CD4-positive, alpha-beta T cell treated with Interleukin-12 subunit alpha and Interleukin-12 subunit beta, for 1 hour (primary cell): ENCODE data around the gene FLII.

ENCODE experiments used
- DNase-seq: peaks from one replicate; pipeline ENCODE4 v3.0.0-alpha.2; 2020

Gene FLII

DNA sequence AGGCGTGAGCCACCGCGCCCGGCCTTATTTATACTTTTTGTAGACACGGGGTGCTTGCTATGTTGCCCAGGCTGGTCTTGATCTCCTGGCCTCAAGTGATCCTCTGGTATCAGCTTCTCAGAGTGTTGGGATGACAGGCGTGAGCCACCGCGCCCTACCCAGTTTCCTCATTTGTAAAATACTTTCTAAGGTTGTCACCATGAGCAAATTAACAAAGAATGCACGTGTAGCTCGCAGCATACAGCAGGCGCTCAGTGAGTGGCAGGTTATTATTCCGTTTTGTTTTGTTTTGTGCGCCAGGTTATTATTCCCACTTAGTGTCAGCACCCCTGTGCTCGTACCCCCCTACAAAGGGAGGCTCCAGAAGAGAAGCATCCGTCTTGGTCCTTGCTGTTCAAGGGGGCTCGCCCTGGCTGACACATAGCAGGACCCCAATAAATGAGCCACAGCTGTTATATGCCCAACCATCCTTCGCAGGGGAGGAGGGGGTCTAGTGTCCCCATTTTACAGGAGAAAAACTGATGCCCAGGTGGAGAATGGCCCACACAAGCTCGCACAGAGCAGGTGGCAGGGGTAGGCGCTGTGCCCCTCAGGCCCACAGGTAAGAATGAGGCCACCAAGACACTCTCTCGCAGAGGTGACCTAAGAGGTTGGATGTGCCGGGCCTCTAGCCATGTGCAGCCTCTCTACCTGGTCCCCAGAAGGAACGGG is 1.2 kb upstream of the FLII start:
- no peak for DNase-seq

- DNase-seq, result peak; percentile 47
Measured at GRCh38 chr17:18257982-18258355, 569 bp downstream of the FLII start.

DNA sequence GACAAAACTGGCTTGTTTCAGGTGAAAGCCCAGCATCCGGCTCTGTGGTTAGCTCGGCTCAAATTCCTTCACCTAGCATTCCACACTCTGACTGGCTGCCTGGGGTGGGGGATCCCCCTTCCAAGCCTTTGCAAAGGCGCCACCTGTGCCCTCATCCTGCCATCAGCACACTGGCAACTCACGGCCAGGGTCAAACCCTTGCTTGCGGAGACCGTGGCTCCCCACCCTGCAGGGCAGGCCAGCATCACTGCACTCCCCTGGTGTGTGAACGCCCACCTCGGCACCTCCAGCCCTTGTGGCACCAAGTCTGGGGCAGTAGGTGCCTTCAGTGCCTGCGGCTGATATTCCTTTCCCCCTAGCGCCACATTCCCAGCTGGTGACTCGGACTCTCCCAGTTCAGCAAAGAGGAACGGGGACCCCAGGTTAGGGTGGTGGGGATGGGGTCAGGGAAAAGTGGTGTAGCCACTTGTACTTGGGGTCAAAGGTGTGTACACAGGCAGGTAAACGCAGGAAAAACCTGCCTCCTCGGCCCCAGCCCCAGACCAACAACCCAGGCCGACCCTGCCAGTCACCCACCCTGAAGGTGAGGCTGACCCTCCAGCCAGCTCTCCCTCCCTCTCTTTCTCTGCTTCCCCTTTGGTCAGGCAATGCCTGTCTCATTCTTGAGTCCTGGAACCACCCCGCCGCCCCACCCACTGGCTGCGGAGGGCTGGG is 1.1 kb downstream of the FLII start:
- DNase-seq, result peak; percentile 29

DNA sequence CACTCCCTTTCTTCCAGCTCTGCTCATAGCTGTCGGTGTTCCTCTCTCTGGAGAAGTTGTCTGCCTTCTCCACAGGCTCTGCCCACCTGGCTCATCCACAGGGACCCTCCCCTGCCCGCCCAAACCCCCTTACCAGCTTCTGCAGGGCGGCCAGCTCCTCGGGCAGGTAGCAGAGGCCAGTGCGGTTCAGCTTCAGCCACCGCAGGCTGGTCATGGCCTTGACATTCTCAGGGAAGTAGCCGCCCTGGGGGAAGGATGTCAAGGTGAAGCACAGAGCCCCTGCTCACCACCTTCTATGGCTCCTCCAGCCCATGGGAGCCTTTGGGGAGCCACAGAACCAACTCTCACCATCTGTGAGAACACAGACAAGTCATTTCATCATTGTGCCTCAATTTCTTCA is 1.8 kb downstream of the FLII start:
- no peak for DNase-seq

DNA sequence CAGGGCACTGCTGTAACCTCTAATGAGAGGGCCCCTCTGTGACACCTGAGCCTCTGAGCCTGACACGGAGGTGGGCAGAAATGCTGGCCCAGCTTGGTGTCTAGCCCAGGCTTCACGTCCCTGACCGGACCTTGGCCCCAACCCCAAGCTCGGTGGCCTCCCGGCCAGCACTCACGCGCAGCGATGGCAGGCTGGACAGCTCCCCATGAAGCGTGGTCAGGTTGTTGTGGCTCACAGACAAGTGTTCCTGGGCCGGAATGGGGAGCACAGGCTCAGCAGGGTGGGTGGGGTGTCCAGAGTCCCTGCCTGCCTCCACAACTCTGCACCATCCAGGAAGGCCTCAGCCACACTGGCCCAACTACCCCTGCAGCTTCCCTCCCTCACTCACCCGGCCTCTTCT is 2.2 kb downstream of the FLII start:
- DNase-seq, result no peak

DNA sequence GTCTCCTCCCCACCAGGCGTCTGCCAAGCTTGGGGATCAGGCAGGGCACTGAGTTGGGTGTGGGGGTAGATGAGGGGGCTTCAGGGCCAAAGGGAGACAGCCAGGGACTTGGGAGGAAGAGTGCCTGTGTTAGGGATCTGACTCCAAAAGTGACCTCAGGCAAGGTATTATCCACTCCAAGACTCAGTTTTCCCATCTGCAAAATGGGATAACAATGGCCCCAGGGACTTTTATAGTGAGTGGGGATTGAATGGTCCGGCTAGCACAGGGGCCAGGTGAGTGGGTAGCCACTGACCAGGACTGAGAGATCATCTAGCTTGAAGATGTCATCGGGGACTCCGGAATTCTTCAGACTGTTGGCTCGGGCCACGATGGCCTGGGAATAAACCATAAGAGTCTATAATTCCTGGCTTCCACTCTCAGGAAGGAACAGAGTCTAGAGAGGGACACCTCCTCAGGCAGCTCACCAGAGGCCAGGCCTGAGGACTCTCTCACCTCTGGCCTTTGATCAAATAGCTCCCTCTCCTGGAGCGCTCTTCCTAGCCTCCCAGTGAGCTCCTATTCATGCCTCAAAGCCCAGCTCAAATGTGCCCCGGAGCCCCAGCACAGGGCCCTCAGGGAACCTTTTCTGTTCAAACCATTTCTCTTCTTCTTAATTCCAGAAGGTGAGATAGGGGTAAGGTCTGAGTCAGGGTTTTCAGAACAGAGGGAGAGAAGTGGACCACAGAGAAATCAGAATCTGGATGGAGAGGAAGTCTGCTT is 3.5 kb downstream of the FLII start:
- DNase-seq, result no peak

GRCh38 chr17:18253947-18254821 is 4.4 kb downstream of the FLII start:
- no peak for DNase-seq

GRCh38 chr17:18253187-18253884 is 5.2 kb downstream of the FLII start:
- no peak for DNase-seq

DNA sequence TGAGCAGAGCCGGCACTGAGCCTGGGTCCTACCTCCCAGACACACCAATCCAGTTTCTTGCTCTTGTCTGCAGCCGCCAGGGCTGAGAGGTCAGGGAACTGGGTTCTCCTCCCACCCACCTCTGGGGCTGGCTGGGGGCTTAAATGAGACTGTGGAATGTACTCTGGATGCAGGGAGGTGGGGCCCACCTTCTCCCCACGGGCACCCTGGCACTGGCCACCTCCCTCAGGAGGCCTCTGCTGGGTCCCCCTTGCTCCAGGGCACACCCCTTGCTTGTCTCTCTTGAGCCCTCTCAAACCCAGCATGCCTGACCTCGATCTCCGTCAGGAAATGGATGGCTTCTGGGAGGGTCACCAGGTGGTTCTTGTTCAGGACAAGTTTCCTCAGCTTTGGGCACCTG is 6.4 kb downstream of the FLII start:
- no peak for DNase-seq

GRCh38 chr17:18251204-18251603 is 7.3 kb downstream of the FLII start:
- DNase-seq, result no peak

DNA sequence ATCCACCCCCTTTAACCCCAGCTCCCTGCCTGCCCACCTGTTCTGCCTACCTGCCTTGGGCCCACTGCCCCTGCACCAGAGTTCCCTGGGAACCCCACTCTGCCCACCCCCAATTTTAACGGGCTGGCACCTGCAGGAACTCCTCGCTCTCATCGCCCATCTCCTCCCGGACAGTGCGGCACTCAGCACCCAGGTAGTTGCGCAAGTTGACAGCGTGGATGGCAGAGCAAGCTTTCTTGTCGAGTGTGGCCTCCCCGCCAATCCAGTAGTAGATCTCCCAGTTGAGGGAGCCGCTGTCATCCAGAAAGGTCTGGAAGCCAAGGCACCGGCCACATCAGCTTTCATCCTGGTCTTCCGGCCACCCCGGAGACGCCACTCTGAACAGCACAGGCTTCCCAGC is 7.8 kb downstream of the FLII start:
- DNase-seq, result no peak

GRCh38 chr17:18250259-18250658 is 8.3 kb downstream of the FLII start:
- no peak for DNase-seq

DNA sequence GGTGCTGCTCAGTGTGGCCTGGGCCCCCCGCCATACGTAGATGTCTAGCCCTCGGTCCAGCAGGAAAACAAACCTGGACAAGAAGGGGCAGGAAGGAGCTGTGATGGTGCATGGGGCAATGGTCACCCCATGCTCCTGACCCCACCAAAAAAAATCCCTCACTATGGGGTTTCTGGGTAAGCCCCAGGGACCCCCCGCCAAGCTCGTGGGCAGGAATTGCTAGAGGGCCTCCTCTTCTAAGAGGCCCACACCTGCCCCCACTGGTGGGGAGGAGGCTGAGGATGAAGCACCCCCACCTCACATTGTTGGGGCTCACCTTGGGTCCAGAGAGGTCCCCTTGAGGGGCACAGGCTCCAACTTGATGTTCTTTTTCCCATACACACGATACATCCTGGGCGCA is 9.7 kb downstream of the FLII start:
- no peak for DNase-seq

DNA sequence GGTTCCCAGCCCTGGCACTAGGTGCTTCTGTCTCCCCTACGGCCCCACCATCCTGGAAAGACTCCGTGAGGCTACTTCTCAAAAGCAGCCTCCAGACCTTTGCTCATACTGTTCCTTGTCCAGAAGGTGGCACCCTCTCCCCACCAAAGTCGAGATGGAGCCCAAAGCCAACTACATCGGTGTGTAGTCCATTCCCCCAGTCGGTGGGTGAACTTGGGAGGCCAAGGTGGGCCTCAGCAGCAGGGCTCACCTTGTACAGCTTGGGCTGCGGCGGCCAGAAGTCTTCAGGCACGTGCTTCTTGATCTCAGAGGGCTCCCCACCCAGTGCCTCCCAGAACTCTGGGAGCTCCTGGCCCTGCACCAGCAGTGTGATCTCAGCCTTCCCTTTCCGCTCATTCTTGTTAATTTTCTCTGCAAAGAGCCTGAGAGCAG is 10.2 kb downstream of the FLII start:
- DNase-seq, result peak; percentile 76

DNA sequence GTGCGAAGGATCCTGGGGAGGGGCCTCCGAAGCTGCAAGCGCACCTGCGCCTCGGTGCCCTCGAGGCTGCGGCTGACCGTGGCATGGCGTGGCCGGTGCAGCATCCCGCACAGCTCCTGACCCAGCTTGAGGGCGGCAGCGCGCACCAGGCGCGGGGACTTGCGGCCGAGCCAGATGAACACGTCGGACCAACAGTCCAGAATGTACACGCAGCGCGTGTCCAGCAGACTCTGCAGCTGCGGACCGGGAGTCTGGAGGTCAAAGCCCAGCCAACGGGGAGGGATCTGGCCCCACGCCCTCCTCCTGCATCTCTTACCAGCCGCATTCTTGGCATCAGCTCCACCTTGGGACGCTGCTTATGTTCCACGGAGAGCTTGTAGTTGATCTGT is 10.9 kb downstream of the FLII start:
- DNase-seq, result no peak

- DNase-seq, result peak; percentile 26
Measured at GRCh38 chr17:18246880-18247612, 11.5 kb downstream of the FLII start.

DNA sequence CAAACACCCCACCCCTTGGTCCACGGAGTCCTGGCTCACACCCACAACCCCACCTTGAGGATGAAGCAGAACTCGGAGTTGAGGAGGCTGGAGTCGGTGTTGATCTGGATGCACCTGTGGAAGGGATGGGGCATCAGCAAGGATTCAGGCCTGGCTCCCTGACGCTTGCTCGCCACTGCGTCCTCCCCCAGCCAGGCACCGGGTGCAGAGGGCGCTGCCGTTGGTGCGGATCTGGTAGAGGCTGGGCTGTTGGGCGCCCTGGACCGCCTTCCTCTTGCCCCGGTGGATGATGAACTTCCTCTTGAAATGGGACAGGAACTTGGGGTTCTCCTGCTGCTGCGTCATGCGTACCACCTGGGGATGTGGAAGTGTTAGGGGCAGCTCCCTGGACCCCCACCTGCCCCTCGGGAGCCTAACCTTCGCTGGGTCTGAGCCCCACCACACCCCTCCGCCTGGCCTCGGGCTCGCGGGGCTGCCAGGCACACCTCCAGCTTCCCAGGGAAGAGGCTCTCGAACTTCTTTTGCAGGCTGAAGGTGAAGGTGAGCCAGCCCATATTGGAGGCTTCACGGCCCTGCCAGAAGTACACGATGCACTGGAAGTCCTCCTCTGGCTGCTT is 12.3 kb downstream of the FLII start:
- no peak for DNase-seq

GRCh38 chr17:18245038-18245776 is 13.3 kb downstream of the FLII start:
- DNase-seq, result no peak

DNA sequence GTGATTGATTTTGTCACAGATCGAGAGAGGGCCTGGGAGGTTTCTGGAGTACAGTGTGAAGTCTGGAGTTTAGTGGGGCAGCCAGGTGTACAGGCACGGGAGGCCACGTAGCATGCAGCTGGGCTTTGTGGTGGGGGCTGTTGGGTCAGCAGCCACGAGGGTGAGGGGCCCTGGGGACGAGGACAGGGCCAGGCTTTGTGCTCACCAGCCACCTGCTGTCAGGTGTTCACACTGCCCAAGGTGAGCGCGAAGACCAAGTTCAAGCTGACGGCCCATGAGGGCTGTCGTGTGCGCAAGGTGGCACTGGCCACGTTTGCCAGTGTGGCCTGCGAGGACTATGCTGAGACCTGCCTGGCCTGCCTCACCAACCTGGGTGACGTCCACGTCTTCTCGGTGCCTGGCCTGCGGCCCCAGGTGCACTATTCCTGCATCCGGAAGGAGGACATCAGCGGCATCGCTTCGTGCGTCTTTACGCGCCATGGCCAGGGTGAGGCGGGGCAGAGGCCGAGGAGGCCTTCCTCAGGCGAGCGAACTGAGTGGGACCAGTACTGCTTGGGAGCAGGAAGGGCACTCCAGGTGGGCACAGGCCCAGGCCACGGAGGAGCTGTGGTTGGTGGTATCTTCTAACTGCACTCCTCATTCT is 17.2 kb downstream of the FLII start:
- DNase-seq, result no peak

DNA sequence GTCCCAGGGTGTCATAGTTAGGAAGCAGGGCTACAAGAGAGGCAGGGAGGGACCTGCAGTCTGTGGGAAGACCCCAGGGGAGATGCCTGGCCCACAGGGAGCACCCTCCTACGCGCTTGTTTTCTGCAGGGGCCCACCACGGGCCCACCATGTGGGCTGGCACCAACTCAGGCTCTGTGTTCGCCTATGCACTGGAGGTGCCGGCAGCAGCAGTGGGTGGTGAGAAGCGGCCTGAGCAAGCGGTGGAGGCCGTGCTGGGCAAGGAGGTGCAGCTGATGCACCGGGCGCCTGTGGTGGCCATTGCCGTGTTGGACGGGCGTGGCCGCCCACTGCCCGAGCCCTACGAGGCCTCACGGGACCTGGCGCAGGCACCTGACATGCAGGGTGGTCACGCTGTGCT is 18.1 kb downstream of the FLII start:
- no peak for DNase-seq
